Brain microvascular endothelial cell (primary cell): ENCODE data around the gene CCDC13.

Source experiments
- DNase-seq: peaks from one replicate; pipeline ENCODE4 v3.0.0-alpha.2; 2020
- H3K27ac ChIP-seq: fragments of 250-450 bp; sonication (Bioruptor Pico); 2 replicates; pipeline ENCODE4 v1.5.1; 2020; ENCODE audit warnings: mild to moderate bottlenecking, moderate library complexity
- H3K27me3 ChIP-seq: fragments of 250-450 bp; sonication (Bioruptor Pico); replicated peaks from 2 replicates; pipeline ENCODE4 v1.5.1; 2020; ENCODE audit warnings: mild to moderate bottlenecking
- H3K36me3 ChIP-seq: fragments of 250-450 bp; sonication (Bioruptor Pico); replicated peaks from 2 replicates; pipeline ENCODE4 v1.5.1; 2020; ENCODE audit warnings: mild to moderate bottlenecking
- H3K4me3 ChIP-seq: 2 replicates; pipeline ENCODE4 v1.5.1; 2011; ENCODE audit warnings: low read depth, mild to moderate bottlenecking, control low read depth, low read length, moderate library complexity
- in situ Hi-C: cut with HindIII; loops from 2 replicates; pipeline ENCODE4 v1.10.0; 2017; ENCODE audit warnings: low sequenced_read_pairs, low pct_ligation_motif_present
- TF ChIP-seq, protein P1 (sequence below): IDR thresholded peaks from 2 replicates; pipeline ENCODE4 v1.5.1; 2011; ENCODE audit warnings: low read depth, mild to moderate bottlenecking, moderate library complexity, low read length, control low read depth, inconsistent platforms; ENCODE audit errors: missing control alignments

Gene CCDC13

DNA sequence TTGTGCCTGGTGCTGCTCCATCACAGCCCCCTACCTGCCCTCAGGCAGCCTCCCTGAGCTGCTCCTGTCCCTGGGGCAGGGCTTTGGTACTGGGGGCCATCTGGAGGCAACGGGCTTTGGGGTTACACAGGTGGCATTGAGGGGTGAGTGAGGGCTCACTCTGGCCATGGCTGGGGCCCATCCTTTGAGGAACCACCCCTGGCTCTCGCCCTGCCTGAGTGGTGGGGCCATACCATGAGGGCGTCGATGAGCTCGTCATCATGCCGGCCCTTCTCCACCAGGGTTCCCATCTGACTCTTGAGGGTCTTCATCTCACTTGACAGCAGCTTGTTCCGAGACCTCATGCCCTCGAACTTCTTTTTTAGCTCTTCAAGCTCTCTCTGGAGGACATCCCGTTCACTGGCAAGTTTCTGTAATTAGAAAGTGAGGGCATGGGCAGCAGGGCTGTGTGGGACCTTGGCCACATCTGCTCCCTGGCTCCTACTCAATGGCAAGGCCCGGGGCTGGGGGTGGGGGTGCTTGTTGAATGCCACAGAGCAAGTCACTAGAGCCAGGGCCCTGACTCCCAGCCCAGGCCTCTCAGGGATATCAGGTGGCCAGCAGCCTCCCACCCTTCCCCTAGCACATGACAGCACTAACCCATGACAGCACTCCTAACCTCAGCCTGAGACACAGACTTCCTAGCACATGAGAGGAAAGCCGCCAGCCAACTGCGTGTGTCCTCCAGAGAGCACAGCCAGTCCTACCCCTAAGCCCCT lies 33.5 kb downstream of the CCDC13 start:
- Histone ChIP-seq H3K36me3 (no peaks in the 10 kb centered on the region), H3K4me3 (no peak overlapping the region), H3K27me3 (no peaks in the 10 kb centered on the region), H3K27ac (no peak overlapping the region)
- DNase-seq, result no peak
- in situ Hi-C loops, result no loop called here
- TF ChIP-seq, protein P1, sequence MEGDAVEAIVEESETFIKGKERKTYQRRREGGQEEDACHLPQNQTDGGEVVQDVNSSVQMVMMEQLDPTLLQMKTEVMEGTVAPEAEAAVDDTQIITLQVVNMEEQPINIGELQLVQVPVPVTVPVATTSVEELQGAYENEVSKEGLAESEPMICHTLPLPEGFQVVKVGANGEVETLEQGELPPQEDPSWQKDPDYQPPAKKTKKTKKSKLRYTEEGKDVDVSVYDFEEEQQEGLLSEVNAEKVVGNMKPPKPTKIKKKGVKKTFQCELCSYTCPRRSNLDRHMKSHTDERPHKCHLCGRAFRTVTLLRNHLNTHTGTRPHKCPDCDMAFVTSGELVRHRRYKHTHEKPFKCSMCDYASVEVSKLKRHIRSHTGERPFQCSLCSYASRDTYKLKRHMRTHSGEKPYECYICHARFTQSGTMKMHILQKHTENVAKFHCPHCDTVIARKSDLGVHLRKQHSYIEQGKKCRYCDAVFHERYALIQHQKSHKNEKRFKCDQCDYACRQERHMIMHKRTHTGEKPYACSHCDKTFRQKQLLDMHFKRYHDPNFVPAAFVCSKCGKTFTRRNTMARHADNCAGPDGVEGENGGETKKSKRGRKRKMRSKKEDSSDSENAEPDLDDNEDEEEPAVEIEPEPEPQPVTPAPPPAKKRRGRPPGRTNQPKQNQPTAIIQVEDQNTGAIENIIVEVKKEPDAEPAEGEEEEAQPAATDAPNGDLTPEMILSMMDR, result no peak

DNA sequence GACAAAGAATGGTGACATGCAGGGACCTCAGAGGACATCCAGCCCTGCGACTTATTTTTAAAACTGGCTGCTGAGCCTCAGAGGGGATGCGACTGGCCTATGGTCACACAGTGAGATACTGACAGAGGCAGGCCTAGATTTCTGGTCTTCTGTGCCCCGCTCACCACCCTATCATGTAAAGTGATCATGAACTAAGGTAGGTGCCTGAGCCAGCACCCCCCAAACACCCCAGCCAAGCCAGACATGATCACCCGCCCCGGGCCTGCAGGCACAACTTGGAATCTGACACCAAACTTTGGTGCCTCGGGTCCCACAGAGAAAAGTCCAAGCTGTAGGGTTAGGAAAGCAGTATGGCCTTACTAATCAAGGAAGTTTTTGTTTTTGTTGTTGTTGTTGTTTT lies 36.5 kb downstream of the CCDC13 start:
- H3K27me3 ChIP-seq, result no peaks in the 10 kb centered on the region
- TF ChIP-seq, protein P1, result no peak
- in situ Hi-C loops, result no loop called here
- no peak overlapping the region for H3K4me3 ChIP-seq
- DNase-seq, result no peak
- no peak overlapping the region for H3K27ac ChIP-seq
- H3K36me3 ChIP-seq, result no peaks in the 10 kb centered on the region

DNA sequence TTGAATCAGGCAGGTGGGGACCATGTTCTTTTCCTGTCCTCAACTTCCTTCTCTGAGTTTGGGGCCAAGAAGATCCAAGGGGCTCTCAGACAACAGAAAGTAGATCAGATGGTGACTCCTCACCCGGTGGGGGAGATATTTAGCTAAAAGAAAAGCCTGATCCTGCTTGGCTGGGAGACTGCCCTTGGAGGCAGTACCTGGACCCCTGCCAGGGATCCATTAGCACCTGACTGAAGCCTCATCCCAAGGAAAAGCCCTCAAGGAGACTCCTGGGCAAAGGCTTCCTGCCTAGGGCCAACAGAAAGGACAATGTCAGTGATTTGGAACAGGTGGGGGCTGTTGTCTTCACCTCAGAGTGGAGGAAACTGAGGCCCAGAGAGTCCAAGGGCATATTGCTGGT lies 37.0 kb downstream of the CCDC13 start:
- TF ChIP-seq, protein P1, result no peak
- Histone ChIP-seq H3K4me3 (no peak overlapping the region), H3K27me3 (no peaks in the 10 kb centered on the region), H3K27ac (no peak overlapping the region), H3K36me3 (no peaks in the 10 kb centered on the region)
- in situ Hi-C loops, result no loop called here
- DNase-seq, result no peak

DNA sequence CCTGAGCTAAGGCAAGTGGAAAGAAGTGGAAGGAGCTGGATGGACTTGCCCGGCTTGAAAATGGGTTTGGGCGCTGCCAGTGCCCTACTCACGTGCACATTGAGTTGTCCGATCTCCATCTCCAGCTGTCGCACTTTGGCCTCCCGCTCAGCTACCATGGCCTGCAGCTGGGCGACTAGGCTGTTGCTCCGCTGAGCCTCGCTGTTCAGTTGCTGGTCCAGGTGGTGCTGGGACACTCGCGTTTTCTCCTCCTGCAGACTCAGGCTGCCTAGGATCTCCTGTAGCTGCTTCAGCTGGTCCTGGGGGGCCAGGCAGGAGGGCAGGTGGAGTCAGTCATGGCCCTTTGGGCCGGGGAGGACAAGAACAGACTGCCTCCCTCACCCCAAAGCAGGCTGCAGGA lies 37.4 kb downstream of the CCDC13 start:
- Histone ChIP-seq H3K36me3 (no peaks in the 10 kb centered on the region), H3K4me3 (no peak overlapping the region), H3K27ac (no peak overlapping the region), H3K27me3 (no peaks in the 10 kb centered on the region)
- TF ChIP-seq, protein P1, result no peak
- in situ Hi-C loops, result no loop called here
- no peak for DNase-seq

DNA sequence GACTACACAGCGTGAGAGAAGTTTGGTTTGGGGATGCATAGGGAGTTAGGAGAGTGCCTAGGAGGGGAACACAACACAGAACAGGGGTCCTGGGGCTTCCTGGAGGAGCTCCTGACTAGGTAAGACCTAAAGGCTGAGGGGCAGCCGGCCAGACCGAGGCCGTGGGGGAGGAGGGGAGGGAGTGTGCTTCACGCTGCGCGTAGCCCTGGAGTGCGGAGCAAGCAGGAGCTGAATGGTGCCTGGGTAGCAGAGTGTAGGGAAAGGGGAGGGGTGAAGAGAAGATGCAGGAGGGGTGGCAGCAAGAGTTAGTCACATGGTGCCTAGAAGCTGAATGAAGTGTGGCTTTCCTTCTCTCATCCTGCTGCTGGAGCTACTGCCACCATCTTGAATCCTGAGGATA lies 38.0 kb downstream of the CCDC13 start:
- H3K27me3 ChIP-seq, result no peaks in the 10 kb centered on the region
- H3K4me3 ChIP-seq, result no peak overlapping the region
- TF ChIP-seq, protein P1, result no peak
- in situ Hi-C loops, result no loop called here
- no peak for DNase-seq
- H3K36me3 ChIP-seq, result no peaks in the 10 kb centered on the region
- H3K27ac ChIP-seq, result no peak overlapping the region
